ENCODE data around the gene TNC.

Gene TNC

DNA sequence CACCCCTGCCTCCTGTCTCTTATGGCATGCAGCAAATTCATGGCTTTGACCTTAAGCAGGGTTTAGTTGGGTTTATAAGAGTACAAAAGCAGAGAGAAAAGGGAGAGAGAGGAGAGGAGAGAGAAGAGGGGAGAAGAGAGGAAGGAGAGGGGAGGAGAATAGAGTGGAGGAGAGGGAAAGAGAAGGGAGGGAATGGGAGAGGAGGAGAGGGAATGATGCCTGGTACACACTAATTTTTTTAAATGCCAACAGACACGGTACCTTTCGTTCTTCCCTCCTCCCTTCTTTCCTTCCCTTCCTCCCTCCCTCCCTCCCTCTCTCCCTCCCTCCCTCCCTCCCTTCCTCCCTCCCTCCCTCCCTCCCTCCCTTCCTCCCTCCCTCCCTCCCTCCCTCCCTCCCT lies 48.7 kb downstream of the TNC start:
- no peak overlapping the region for H3K4me3 ChIP-seq (ENCODE audit: low read depth, low read length)
- H3K27me3 ChIP-seq (ENCODE audit: control insufficient read depth, insufficient read depth, low read length): no peaks in the 10 kb centered on the region
- H3K27ac ChIP-seq: no peak overlapping the region
- H3K4me1 ChIP-seq: no peaks in the 10 kb centered on the region
- H3K9ac ChIP-seq: no peak overlapping the region
- no peaks in the 10 kb centered on the region for H3K79me2 ChIP-seq
- H3K36me3 ChIP-seq (ENCODE audit: control insufficient read depth, insufficient read depth, low read length): no peaks in the 10 kb centered on the region
- no peaks in the 10 kb centered on the region for H3K9me3 ChIP-seq (ENCODE audit: control insufficient read depth, low read length)
- no peak overlapping the region for H3K4me2 ChIP-seq (ENCODE audit: low read length)
- TF ChIP-seq, protein P1, sequence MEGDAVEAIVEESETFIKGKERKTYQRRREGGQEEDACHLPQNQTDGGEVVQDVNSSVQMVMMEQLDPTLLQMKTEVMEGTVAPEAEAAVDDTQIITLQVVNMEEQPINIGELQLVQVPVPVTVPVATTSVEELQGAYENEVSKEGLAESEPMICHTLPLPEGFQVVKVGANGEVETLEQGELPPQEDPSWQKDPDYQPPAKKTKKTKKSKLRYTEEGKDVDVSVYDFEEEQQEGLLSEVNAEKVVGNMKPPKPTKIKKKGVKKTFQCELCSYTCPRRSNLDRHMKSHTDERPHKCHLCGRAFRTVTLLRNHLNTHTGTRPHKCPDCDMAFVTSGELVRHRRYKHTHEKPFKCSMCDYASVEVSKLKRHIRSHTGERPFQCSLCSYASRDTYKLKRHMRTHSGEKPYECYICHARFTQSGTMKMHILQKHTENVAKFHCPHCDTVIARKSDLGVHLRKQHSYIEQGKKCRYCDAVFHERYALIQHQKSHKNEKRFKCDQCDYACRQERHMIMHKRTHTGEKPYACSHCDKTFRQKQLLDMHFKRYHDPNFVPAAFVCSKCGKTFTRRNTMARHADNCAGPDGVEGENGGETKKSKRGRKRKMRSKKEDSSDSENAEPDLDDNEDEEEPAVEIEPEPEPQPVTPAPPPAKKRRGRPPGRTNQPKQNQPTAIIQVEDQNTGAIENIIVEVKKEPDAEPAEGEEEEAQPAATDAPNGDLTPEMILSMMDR (IDR thresholded peaks at IDR 0.05): no peak
- no peak overlapping the region for H2AFZ ChIP-seq

DNA sequence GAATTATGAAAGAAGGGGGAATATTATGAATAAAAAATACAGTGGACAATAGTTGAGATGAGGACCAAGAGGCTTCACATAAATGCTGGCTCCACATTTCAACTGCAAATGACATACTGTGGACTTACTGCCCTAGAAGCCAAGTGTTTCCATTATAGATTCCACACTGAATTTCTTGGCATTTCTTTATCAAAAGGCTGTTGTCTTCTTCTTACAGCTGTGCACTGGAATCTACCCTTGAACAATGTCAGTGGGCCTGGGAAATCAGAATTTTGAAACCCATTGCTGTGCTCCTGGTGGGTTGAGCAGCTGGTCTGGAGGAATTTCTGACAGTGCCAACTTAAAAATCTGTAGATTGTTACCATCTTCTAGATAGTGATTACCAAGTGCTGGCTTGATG lies 49.9 kb downstream of the TNC start:
- Histone ChIP-seq H3K36me3 (ENCODE audit: control insufficient read depth, insufficient read depth, low read length) (no peaks in the 10 kb centered on the region), H3K9me3 (ENCODE audit: control insufficient read depth, low read length) (no peaks in the 10 kb centered on the region), H3K4me2 (ENCODE audit: low read length) (no peak overlapping the region), H3K4me3 (ENCODE audit: low read depth, low read length) (no peak overlapping the region), H3K9ac (no peak overlapping the region), H3K4me1 (no peaks in the 10 kb centered on the region), H3K27ac (no peak overlapping the region), H3K27me3 (ENCODE audit: control insufficient read depth, insufficient read depth, low read length) (no peaks in the 10 kb centered on the region), H3K79me2 (no peaks in the 10 kb centered on the region), H2AFZ (no peak overlapping the region)
- TF ChIP-seq, protein P1 (IDR thresholded peaks at IDR 0.05): no peak

DNA sequence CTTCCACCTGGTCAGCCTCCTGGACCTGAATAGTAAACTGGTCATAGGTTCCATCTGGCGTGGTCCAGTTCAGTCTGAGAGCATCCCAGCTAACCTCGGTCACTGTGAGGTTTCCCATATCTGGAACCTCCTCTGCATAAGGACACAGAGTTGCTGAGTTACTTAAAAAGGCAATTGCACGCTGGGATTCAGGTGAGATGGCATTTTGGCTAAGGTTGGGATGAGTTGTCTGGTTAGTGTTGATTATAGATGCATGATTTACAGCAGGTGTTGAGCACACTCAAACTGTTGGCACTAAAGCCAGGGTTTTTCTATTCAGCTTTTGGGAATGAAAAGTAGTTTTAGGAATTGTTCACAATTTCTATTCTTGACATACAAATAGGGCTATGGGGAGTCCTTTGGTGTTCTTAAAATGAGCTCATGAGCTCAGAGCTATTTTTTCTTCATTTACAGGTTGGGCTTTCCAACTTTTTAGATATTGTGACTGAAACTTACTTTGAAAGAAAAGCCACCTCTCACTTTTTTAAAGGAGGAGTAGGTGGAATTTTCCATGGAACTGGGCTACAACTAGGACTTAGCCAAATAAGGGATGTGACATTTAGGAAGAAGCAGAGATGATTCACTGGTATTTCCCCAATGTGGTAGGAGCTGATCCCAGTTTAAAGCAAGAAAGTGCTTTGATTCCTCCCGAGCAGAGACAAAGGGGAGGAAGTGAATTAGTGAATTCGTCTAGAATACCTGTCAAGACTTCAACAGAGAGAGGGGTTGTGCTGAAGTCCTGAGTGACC lies 54.7 kb downstream of the TNC start:
- H3K79me2 ChIP-seq: no peaks in the 10 kb centered on the region
- TF ChIP-seq, protein P1 (IDR thresholded peaks at IDR 0.05): no peak
- H3K27ac ChIP-seq: no peak overlapping the region
- H3K36me3 ChIP-seq (ENCODE audit: control insufficient read depth, insufficient read depth, low read length): no peaks in the 10 kb centered on the region
- H2AFZ ChIP-seq: no peak overlapping the region
- H3K4me3 ChIP-seq (ENCODE audit: low read depth, low read length): no peak overlapping the region
- no peaks in the 10 kb centered on the region for H3K9me3 ChIP-seq (ENCODE audit: control insufficient read depth, low read length)
- no peak overlapping the region for H3K4me2 ChIP-seq (ENCODE audit: low read length)
- no peaks in the 10 kb centered on the region for H3K4me1 ChIP-seq
- no peak overlapping the region for H3K9ac ChIP-seq
- H3K27me3 ChIP-seq (ENCODE audit: control insufficient read depth, insufficient read depth, low read length): no peaks in the 10 kb centered on the region

DNA sequence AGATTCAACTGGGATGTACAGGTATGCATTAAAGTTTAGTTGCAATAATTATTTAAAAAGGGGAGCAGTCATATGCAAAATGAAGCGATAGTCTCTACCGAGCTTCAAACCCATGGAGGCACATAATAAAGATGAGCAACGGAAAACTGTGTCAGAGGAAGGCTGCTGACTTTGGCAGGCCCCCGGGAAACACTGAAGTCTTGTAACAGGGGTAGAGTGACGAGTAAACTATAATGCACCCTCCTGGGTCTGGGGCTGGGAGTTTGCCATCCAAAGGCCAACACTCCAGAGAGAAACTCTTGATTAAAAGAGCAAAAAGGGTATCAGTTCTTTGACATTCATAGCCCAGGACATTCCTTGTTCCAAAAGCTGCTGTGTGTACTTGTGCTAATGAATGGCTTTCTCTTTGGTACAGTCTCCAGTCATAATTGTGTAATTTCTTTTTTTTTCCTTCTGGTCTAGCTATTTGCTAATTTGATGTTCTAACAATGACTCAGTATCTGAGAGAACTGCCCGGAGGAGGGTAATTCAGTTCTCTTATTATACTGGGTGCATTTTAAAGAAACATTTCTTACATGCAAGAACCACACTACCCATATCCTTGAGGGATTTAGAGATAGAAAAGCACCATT lies 59.2 kb downstream of the TNC start:
- H3K36me3 ChIP-seq (ENCODE audit: control insufficient read depth, insufficient read depth, low read length): no peaks in the 10 kb centered on the region
- H3K27ac ChIP-seq: no peak overlapping the region
- no peaks in the 10 kb centered on the region for H3K79me2 ChIP-seq
- TF ChIP-seq, protein P1 (IDR thresholded peaks at IDR 0.05): no peak
- H3K4me3 ChIP-seq (ENCODE audit: low read depth, low read length): no peak overlapping the region
- no peaks in the 10 kb centered on the region for H3K27me3 ChIP-seq (ENCODE audit: control insufficient read depth, insufficient read depth, low read length)
- H3K4me1 ChIP-seq: no peaks in the 10 kb centered on the region
- H2AFZ ChIP-seq: no peak overlapping the region
- H3K4me2 ChIP-seq (ENCODE audit: low read length): no peak overlapping the region
- no peaks in the 10 kb centered on the region for H3K9me3 ChIP-seq (ENCODE audit: control insufficient read depth, low read length)
- no peak overlapping the region for H3K9ac ChIP-seq

Measured in parathyroid adenoma (tissue), 2 donors.